CD4-positive, alpha-beta T cell treated with Interleukin-10 for 1 hour (primary cell): ENCODE measurements around the gene ZNF296.

Experiments used
- DNase-seq: peaks from one replicate; pipeline ENCODE4 v3.0.0-alpha.2; 2020

The ZNF296 gene

DNA sequence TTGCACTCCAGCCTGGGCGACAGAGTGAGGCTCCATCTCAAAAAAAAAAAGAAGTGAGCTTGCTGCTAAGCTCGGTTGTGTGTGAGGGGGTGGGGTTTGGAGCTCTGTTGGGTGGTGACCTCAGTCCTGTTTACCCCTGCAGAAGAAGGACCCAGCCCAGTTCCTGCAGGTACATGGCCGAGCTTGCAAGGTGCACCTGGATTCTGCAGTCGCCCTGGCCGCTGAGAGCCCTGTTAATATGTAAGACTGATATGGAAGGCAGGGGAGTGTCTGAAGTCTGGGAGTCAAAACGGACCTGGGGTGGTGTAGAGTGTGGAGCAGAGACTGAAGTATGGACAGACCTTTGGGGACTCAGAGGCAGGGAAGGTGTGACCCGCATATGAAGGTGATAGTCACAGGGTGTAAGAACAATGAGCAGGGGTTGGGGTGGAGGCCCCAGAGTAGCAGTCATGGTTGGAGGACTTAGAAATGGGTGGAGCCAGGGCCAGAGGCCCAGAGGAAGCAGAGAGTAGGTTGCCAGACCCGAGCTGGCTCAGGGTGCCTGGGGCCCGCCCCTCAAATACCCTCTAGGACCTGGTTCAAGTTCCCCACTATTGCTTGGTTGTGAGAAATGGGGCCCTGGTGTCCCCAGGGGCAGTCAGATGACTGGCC lies 24.2 kb downstream of the ZNF296 start:
- DNase-seq: no peak

DNA sequence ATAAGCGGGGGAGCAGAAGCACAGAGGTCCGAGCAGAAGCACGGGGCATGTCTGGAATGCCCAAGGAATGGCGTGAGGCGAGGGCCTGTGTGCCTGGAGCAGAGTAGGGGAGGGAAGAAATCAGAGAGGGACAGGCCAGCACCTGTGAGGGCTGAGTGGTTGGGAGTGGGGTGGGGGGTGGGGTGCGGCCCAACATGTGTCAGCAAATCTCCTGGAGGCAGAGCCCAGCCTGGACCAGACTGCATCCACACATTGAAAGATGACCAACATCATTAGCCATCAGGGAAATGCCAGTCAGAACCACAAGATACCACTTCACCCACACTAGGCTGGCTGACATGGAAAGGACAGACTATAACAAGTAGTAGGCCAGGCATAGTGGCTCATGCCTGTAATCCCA lies 26.2 kb downstream of the ZNF296 start:
- no peak for DNase-seq

DNA sequence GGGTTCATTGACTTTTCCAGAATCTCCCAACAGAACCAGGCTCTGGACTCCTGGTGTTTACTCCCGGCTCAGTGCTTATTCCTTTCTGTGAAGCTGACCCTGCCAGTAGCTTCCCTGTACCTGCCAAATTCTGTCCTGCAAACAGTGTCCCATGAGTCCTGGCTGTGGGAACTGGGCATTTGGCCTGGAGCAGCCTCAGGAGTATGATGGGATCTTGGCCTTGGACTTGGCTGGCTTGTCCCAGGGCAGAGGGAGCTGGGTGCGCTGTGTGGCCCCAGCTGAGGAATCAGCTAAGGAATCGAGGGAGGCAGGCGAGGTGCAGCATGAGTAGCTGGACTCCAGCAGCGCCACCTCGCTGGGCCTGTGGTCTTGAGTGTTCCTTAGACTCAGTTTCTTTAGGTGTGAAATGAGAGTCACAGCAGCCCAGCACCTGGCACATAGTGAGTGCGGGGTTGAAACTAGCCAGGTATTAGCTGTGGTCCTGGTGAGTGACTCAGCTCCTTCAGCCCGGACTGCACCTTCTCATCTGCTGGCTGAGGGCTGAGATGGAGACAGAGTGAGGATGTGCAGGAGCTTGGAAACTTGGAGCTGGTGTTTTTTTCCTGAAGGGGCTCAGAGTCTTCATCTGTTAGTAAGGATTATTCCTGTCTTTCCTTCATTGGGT lies 27.1 kb downstream of the ZNF296 start:
- DNase-seq: no peak

DNA sequence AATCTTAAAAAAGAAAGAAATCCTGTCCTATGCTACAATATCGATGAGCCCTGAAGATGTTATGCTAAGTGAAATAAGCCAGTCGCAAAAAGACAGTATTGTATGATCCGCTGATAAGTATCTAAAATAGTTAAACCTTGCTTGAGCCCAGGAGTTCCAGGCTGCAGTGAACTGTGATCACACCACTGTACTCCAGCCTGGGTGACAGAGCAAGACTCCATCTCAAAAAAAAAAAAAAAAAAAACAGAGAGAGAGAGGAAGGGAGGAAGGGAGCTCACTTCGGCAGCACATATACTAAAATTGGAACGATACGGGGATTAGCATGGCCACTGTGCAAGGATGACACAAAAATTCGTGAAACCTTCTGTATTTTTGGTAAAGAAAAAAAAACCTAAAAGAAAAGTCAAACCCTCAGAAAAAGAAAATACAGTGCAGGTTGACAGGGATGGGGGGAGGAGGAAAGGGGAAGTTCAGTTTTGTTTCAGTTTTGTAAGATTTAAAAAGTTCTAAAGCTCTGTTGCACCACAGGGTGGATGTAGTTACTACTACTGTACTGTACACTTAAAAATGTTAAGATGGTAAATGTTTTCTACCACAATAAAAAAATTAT lies 29.0 kb downstream of the ZNF296 start:
- no peak for DNase-seq

DNA sequence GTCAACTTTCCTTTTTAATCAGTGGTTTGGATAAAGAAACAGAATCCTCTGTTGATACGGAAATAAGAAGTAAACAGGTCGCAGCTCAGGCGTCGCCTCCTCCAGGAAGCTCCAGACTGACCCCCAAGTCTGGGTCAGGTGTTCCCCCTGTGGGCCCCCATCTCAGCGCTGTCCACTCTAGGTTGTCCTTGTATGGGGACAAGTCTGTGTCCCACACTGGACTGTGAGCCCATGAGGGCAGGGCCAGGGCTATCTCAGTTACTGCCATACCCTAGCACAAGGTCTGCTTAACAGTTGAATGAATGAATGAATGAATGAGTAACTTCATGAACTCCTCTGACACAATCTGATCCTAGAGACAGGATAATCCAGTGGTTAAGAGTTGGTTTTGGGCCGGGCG lies 29.9 kb downstream of the ZNF296 start:
- no peak for DNase-seq

DNA sequence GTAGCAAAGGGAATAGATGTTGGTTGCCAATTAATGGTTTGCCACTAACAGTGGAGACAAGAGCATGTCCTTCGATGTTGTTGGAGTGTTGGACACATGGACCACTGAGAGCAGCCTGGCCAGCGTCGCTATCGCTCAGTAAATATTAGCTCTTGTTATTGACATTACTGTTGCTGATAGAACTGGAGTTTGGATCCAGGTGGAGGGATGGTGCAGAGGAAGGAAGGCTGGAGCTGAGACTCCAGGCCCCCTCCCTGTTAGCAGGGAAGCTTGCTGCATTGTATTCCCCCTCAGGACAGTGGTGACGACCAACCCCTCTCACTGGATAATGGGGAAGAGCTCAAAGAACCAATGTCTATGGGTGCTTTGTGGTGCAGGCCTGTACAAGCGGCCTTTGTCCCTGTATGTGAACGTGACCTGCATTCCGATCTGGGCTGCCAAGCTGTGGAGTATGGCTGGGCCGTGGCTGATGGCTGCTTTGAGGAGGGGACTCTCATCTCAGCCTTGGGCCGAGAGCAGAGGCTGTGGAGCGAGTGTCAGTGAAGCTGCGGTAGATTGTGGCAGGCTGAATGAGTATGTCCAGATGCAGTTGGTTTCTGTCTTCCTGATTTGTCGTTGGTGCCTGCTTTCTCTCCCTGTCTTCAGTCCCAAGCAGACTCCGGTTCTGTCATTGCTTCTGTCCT lies 30.5 kb downstream of the ZNF296 start:
- DNase-seq: no peak

DNA sequence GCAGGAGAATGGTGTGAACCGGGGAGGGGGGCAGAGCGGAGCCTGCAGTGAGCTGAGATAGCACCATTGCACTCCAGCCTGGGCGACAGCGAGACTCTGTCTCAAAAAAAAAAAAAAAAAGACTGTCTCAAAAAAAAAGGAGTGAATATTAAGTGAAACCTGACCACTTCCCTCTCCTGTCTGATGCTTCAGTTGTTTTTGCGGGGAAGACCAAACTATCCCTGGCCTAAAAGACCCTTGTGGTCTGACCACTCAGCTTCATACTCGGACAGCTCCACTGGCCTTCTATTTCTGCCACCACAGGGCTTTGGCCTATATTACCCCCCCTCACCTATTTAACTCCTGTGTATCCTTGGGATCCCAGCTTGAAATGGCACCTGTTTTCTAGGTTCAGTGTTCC lies 35.2 kb downstream of the ZNF296 start:
- no peak for DNase-seq

DNA sequence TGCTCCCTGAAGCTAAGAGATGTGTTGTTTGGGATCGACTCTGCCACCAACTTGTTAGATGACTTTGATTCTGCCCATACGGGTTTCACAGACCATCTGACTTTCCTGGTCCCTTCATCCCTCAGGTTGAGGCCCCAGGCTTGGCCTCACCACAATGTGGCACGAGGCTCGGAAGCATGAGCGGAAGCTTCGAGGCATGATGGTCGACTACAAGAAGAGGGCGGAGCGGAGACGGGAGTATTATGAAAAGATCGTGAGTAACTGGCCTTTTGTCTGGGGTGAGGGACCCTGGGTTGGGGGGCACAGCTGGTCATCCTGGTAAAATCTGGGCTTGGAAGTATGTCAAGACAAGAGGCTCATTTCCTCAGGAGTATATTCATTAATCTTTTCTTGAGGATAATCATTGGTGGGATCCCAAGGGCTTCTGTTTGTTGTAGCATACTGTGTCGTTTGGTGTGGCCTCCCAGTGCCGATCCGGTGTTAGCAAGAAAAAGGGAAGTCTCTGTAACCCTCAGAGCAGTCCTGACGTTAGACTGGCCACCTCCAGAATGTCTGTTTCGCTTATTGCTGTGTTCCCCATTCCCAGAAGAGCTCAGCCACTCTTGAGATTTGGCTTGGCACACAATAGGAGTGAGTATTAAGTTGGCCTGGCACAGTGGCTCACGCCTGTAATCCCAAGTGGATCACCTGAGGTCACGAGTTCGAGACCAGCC lies 36.1 kb downstream of the ZNF296 start:
- DNase-seq: no peak

DNA sequence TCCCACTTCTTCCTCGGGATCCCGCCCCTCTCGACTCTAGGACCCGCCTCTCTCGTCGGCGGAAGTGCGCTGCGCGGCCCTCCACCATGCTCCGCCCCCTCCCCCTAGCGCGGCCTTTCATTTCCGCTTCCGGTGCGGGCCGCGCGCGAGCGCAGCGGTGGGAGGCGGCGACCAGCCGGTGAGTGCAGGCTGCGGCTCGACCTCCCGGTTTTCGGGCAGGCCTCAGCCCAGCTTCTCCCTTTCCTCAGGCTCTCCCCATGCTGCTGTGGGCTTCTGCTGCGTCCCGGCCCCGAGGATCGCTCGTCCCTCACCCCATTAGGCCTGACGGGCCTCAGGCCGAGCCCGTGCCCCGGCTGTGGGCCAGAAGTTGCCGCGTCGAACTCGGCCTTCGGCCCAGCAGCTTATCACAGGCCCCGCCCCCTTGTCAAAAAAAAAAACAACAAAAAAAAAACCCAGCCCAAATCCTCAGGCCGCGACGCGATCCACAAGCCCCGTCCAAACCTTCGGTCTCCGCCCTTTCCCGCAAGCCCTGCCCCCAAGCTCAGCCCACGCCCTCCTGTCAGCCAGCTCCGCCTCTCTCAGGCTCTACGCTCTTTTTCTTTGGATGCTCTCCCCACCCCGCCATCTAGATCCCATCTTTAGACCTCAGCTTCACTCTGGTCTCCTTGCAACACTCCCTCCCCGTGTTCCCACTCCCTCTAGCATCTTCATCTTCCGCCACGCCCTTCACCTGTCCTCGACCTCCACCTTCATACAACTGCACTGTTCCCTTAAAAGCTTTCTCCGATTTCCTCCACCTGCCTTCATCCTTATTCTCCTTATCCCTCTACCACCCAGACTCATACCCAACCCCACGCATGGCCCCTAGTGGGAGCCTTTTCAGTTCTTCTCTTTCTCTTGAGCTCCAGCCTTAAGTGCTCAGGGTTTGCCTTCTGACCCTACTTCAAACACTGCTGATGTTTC lies 37.1 kb downstream of the ZNF296 start, which contains the start of gene CLASRP:
TSS of gene CLASRP (plus strand) at position 115 of the 963 bp plus-strand sequence. CDS start 1,168 bp downstream, outside the sequence.
- DNase-seq: peak; percentile 89

DNA sequence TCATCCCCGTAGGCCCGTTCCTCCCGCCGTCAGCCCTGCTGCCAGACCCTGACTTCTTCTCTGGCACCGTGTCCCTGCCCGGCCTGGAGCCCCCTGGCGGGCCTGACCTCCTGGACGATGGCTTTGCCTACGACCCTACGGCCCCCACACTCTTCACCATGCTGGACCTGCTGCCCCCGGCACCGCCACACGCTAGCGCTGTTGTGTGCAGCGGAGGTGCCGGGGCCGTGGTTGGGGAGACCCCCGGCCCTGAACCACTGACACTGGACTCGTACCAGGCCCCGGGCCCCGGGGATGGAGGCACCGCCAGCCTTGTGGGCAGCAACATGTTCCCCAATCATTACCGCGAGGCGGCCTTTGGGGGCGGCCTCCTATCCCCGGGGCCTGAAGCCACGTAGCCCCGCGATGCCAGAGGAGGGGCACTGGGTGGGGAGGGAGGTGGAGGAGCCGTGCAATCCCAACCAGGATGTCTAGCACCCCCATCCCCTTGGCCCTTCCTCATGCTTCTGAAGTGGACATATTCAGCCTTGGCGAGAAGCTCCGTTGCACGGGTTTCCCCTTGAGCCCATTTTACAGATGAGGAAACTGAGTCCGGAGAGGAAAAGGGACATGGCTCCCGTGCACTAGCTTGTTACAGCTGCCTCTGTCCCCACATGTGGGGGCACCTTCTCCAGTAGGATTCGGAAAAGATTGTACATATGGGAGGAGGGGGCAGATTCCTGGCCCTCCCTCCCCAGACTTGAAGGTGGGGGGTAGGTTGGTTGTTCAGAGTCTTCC lies 38.7 kb downstream of the ZNF296 start:
- DNase-seq: no peak

DNA sequence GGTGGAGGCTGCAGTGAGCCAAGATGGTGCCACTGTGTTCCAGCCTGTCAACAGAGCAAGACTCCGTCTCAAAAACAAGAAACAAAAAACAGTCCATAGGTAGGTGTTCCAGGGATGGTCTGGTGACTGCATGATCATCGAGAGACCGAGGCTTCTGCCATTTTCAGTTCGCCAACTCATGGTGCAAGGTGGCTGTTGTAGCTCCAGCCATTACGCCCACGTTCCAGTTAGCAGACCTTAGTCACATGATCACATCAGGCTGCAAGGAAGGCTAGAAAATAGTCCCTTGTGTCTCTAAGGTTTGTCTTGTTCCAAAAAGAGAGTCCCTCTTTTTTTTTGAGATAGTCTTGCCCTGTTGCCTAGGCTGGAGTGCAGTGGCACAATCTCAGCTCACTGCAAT lies 40.5 kb downstream of the ZNF296 start:
- DNase-seq: no peak

DNA sequence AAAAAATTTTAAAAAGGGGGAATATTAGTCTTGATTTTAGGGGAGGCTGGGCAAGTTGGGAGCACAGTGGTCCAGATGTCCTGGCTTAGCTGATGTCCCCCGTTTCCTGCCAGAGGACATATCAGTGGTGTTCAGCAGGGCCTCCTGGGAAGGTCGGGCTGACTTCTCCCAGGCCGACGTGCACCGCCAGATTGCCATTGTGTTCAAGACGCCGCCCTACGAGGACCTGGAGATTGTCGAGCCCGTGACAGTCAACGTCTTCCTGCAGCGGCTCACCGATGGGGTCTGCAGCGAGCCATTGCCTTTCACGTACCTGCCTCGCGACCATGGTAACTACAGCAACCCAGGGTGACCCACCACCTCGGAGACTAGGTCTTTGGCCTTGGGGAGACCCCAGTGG lies 43.9 kb downstream of the ZNF296 start:
- DNase-seq: no peak

DNA sequence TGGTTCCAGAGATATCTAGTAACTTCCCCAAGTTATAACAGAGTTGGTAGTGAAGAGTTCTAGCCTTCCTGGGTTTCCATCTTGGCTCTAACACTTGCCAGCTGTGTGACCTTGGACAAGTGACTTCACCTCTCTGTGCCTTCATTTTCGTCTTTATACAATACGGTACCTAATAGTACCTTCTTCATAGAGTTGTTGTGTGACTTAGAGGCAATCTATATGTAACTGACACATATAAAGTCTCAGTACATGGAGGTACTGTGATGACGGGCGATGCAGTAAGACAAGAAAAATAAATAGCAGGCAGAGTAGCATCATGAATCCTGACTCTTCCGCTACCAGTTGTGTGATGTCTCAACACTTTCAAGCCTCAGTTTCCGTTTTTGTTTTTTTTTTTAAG lies 45.5 kb downstream of the ZNF296 start:
- no peak for DNase-seq

DNA sequence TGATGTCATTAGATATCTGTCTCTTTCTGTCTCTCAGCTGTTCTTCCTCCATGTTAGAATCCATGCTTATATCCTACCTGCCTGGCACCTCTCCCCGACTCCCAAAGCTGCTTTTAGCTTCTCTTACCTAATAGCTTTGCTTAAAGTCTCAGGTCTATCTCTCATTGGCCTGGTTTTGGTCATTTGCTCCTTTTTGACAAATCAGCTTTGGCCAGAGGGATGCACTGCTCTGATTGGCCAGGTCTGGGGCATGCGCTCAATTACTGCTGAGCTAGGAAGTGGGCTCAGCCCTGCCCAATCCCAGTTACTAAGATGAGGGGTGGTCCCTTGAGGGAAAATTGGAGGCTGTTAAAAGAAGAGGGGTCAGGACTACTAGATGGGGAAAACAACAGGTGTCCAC lies 48.9 kb downstream of the ZNF296 start:
- DNase-seq: no peak

DNA sequence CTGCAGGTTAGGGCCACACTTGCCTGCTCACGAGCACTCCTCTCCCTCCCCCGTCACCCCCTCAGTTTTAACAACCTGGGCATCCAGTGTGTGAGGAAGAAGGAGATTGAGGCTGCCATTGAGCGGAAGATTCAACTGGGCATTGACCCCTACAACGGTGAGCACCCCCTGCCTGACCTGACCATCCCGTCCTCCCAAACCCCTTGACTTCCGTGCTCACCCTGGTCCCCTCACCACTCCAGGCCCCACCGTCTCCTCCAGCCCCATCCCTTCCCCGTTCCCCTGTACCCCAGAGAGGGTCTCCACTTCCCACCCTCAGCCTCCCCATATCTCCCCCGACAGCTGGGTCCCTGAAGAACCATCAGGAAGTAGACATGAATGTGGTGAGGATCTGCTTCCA lies 51.0 kb downstream of the ZNF296 start:
- no peak for DNase-seq

DNA sequence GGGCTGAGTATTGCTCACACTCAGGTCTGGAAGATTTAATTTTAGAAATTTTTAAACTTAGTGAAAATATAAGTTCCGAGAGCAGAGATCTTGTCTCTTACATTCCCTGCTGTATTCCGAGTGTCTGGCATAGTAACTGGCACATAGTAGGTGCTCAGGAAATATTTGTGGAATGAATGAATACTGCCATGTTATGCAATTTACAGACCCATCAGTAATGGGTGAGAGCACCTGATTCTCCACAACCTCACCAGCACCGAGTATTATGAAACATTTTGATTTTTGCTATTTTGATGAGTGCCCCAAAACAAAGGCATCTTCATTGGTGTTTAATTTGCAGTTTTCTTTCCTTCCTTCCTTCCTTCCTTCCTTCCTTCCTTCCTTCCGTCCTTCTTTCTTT lies 53.2 kb downstream of the ZNF296 start:
- no peak for DNase-seq

DNA sequence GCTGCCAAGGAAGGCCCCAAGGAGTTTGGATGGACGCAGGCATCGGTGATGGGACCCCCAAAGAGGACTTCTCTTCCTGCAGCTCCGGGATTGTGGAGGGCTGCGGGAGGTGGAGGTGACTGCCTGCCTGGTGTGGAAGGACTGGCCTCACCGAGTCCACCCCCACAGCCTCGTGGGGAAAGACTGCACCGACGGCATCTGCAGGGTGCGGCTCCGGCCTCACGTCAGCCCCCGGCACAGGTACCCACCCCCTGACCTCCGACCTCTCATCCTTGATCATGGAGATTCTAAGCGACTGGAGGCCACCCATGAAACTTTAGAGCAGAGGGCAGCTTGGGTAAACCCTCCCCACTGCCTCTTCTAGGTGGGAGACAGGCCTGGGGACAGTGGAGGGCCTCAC lies 54.3 kb downstream of the ZNF296 start:
- no peak for DNase-seq
